ENCODE results near the gene METTL5.

METTL5 gene

DNA sequence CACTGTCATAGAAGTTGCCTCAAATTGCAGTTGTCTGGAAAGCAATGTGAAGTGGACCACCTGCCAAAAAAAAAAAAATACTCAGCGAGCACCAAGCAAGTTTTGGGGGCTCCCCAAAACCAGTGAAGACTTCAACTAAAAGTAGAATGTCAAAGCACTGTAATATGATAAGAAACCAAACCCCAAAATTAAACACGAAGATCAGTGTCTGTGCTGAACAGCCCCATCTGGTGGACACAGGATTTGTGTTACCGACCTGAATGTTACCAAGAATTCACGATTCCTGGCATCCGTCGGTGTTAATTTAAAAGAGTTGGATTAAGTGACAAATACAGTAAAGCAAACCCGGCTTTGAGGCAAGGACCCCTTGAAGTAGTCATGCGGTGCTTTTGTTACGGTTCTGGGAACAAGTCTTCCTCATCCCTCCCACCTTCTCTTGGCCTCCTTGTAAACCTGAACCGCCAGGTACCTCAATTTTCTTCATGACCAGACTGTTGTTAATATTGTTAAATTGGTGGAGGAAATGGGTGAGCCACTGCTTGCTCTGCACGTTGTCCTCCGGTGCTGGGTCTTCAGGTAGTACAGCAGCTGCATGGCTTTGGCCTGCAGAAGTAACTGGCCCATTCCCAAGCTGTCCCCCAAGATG lies 57.3 kb downstream of the METTL5 start:
- peak in 1 of 2 donors; percentile 61 for DNase-seq
- intact Hi-C loops (cut with DNase I; ENCODE audit: low total_unique reads): no loop called here

DNA sequence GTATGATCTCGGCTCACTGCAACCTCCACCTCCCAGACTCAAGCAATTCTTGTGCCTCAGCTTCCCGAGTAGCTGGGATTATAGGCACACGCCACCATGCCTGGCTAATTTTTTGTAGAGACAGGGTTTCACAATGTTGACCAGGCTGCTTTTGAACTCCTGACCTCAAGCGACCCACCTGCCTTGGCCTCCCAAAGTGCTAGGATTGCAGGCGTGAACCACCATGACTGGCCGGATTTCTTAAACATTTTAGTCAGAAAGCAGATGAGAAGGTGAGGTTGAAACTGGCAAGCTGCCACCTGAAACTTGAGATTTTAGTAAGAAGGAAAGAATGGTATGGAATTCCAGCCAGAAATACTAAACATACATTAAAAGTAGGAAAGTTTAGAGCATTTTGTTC lies 59.2 kb downstream of the METTL5 start:
- no peaks in the 10 kb centered on the region for H3K9me3 ChIP-seq
- TF ChIP-seq, protein P1, sequence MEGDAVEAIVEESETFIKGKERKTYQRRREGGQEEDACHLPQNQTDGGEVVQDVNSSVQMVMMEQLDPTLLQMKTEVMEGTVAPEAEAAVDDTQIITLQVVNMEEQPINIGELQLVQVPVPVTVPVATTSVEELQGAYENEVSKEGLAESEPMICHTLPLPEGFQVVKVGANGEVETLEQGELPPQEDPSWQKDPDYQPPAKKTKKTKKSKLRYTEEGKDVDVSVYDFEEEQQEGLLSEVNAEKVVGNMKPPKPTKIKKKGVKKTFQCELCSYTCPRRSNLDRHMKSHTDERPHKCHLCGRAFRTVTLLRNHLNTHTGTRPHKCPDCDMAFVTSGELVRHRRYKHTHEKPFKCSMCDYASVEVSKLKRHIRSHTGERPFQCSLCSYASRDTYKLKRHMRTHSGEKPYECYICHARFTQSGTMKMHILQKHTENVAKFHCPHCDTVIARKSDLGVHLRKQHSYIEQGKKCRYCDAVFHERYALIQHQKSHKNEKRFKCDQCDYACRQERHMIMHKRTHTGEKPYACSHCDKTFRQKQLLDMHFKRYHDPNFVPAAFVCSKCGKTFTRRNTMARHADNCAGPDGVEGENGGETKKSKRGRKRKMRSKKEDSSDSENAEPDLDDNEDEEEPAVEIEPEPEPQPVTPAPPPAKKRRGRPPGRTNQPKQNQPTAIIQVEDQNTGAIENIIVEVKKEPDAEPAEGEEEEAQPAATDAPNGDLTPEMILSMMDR (IDR thresholded peaks at IDR 0.05): no peak
- no peak overlapping the region for H3K4me3 ChIP-seq
- intact Hi-C loops (cut with DNase I; ENCODE audit: low total_unique reads): no loop called here
- peaks cover 0 to 11% (median 6%) of the 10 kb centered on the region in 4 donors for H3K4me1 ChIP-seq
- no peaks in the 10 kb centered on the region for H3K36me3 ChIP-seq
- no peak for DNase-seq
- no peak overlapping the region for H3K27ac ChIP-seq
- peaks cover 0 to 14% of the 10 kb centered on the region in 2 donors for H3K27me3 ChIP-seq

More for the DNA sequence above, 57.3 kb downstream of the METTL5 start:
- Histone ChIP-seq H3K4me1 (peaks cover 0 to 11% (median 6%) of the 10 kb centered on the region in 4 donors), H3K27ac (no peak overlapping the region), H3K36me3 (no peaks in the 10 kb centered on the region), H3K27me3 (peaks cover 0 to 14% of the 10 kb centered on the region in 2 donors), H3K9me3 (no peaks in the 10 kb centered on the region), H3K4me3 (no peak overlapping the region)
- TF ChIP-seq, protein P1 (IDR thresholded peaks at IDR 0.05): peak; percentile 49 to 64

GRCh38 chr2:169761970-169762292 lies 62.8 kb downstream of the METTL5 start:
- intact Hi-C loops (cut with DNase I; ENCODE audit: low total_unique reads): no loop called here
- no peaks in the 10 kb centered on the region for H3K36me3 ChIP-seq
- DNase-seq: no peak
- H3K4me3 ChIP-seq: no peak overlapping the region
- no peak overlapping the region for H3K27ac ChIP-seq
- no peaks in the 10 kb centered on the region for H3K9me3 ChIP-seq
- TF ChIP-seq, protein P1 (IDR thresholded peaks at IDR 0.05): no peak
- no peaks in the 10 kb centered on the region for H3K27me3 ChIP-seq
- H3K4me1 ChIP-seq: no peaks in the 10 kb centered on the region

All from tibial artery (tissue), 4 donors.